Activated CD4-positive, alpha-beta T cell treated with anti-CD3 and anti-CD28 coated beads, Interleukin-2, amount 50 U/mL, for 48 hours (primary cell): ENCODE data around the gene SORCS2.

ENCODE experiments used
- DNase-seq, 2 experiments: peaks; one replicate each; pipeline ENCODE4 v3.0.0-alpha.2; 2020

Gene SORCS2

DNA sequence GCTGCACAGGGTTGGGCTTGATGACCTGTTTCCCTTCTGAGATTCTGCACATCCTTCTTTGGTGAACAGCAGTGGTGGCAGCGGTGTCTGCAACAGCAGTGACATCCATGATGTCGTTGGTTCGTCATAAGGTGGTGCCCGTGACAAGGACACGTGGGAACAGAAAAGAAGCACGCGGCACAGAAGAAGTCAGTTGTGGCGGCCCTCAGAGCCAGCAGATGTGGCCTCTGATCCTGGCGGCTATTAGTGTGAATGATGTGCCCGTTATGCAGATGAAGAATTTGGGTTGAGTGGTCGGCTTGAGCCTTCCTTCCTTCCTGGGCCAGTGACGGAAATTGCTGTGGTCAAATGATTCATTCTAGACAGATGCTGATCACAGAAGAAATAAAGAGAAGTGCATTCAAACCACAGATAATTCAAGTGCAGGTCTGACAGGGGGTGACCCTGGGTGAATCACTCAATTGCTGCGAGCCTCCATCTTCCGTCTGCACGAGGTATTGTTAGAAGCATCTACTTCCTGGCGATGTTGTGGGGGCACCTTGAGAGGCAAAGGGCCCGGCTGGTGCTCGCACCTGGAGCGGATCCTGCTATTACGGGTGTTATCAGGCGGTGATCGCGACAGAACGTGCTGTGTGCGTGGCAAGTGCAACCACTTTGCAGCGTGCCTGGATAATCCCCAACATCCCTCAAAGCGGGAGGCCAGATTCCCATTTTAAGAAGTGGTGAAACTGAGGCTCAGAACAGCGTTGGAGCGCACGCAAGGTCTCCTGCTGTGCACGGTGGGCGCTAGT, 457.6 kb downstream of the SORCS2 start:
- DNase-seq, result peak; percentile 31 to 47

DNA sequence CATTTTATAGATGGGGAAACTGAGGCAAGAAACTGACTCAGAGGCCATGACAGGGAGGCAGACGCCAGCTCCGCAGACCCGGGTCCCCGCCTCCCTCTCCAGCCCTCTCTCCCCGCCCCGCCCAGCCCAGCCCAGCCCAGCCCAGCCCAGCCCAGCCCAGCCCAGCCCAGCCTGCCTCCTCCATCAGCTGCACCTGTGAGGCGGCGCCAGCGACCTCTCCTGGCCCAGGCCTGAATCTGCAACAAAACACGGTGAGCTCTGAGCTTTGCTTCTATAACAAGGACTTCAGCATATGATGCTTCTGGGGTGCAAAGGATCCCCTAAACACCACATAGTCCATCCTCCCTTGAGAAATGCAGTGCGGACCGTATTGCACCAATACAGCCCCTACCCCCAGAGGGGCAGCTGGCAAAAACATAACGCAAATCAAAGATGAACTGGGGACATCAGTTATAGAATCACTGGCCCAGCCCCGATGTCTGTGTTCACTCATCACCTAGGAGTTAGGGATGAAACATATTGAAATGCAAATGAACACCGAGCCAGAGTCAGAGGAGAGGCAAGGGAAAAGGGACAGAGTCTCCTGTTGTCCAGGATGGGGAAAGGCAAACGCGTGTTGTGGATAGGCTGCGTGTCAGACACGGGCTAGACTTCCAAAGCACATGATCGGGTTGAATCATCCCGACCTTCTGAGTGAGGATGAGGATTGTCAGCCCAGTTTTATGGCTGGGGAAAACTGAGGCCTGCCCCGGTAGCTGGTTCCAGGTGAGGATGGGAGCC, 458.5 kb downstream of the SORCS2 start:
- DNase-seq, result no peak

DNA sequence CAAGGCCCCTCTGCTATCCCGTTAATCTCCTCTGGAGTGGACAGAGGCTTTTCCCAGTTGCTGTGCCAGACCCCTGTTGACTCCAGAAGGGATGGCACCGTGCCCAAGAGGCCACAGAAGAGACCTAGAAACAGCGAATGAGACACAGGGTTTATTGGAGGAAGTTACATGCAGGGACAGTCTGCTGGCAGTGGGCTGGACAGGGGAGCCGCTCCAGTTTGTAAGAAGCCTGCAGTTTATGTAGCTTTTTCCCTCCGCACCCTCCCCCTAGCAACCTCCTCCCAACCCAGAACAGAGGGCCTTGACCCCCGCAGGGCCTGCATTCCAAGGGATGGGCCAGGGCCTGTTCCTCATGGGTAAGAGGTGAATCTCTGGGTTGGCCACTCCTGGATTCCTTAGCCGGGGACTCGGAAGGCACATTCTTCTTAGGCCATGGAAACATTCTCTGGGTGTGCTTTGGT, 459.2 kb downstream of the SORCS2 start:
- no peak for DNase-seq

DNA sequence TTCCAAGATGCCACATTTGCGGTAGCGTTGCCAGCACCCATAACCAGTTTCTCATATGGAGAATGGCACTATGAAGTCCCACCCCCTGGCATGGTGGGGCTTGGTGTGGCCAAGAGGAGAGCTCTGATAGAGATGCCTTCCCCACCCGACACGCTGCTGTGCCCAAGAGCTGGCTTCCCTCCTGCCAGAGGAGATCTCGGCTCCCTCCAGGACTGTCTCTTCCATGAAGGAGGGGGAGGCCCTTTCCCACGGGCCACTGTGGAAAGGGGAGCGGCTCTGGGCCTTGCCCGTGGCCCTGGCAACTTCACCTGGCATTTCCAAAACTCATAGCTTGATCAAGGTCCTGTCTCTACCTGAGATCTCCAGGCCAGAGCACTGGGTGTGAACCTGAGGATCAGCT, 459.7 kb downstream of the SORCS2 start:
- DNase-seq, result no peak

DNA sequence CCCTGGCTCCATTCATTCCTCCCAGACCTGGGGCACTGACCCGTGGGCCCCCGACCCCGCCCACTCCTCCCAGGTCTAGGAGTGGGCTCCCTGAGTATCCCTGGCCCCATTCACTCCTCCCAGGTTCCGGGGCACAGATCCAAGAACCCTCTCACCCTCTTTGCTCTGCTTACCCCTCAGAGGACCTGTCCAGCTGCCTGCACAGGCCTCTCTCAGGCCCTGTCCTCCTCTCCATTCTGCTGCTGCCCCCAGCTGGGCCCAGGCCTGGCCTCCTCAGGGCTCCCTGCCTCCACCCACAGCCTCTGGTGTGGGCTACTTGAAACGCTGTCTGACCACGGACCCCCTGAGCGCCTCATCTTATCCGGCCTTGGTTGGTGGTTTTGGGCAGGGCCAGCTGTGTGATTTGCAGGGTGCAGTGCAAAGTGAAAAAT, 460.1 kb downstream of the SORCS2 start:
- no peak for DNase-seq

DNA sequence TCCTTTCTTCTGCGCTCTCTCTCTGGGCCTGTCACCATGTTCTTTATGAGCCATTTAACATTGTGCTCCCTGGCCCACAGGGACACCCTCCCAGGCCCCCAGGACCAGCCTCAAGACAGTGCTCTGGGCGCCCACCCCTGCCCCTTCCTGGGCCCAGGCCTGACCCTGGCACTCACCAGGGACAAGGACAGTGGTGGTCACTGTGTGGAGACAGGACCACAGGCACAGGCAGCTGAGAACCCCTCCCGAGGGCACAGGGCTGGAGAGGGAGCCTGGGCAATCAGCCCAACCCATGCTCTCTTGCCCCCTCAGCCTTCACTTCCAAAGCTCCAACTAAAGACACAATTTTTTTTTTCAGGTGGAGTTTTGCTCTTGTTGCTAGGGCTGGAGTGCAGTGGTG, 460.6 kb downstream of the SORCS2 start:
- DNase-seq, result no peak

DNA sequence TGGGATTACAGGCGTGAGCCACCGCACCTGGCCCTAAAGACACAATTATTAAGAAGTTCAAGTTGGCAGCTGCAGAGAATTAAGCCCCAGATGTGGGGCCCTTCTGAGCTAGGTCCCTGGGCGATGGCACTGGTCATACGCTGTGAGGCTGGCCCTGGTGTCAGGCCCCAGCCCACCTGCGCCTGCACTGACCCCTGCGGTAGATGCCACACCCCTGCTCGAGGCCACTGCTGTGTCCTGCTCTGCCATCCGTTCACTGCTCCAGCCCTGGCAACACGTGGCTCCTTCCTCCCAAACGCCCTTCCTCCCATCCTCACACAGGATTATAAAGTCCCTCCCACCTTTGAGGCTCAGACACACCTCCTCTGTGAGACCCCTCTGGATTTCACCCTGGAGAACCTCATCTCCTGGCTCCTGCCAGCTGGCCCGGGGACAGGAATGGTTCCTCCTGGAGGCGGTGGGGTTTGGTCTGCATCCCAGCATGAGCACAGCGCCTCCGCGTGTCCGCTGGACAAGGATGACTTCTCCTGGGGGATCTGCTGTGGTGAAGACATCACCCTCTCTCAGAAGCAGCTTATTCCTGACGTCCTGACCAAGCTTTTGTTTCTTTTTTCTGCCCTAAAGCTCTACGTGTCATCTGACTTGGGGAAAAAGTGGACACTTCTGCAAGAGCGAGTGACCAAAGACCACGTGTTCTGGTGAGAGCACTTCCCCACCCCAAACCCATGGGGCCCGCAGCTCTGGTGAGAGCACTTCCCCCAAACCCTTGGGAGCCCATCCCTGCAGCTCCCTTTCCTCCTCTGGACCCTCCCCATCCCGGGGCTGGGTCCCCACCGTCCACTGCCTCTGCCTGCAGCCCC, 461.4 kb downstream of the SORCS2 start:
- no peak for DNase-seq

DNA sequence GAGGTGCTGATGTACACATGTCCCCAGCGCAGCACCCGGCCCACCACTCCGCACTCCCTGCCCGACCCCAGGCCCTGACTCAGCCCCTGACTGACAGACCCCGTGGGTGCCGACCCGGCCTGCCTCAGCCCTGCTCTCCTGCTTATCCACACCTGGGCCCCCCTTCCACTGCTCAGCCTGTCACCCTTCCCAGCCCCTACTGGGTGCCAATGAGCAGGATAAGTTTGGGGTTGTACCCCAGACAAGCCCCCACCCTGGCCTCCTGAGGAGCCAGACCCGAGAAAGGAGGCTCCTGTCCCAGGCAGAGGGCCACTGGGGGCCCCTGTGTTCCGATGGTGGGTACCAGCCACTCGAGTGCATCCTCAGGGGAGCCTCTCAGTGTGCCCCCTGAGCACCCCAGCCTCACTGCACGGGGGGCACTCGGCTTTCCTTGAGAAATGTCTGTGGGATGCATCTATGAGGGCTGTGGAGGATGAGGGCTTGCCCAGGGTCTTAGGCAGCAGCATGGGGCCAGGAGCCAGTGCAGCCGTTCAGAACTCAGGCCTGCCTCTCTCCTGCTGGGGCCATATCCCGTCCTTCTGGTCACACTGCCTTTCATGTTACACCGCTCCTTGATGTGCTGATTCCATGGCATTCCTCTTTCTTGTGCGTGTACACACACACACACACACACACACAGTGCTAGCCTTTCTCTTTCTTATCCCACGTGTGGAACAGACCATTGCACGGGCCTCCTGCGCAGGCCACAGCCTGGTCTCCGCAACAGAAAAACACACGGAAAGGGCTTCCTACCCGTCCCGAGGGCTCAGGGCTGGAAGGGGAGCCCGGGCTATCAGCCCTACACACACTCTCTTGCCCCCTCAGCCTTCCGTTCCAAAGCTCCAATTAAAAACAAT, 462.5 kb downstream of the SORCS2 start:
- DNase-seq, result no peak

DNA sequence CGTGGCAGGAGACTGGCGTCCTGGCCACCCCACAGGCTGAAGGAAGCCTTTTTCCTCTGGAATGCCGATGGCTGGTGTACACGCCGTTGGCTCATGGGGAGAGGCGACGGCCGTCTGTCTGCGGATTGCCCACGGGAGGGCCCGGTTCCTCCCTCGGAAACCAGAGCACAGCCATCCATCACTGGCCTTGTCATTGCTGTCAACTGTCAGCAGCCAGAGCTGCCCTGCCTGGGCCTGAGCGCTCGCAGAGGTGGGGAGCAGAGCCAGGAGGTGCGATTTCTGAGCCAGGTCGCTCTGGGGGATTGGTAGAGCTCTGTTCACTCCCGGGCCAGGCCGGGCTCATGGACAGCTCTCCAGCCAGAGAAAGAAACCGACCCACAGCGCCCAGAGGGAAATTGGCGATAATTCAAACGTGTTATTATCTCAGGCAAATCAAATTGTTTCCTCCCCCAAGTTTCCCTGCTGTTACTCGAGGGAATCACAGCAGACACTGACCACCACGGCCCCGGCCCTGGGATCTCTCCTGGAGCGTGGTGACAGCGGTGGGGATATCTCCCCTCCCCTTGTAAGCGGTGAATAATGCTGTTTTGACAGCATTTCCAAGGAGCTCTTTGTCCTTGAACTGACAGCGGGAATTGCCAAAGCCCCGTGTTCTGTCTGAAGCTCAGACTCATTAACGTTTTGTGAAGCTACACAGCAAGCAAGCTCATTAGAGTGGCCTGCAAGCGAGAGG, 463.3 kb downstream of the SORCS2 start:
- no peak for DNase-seq

DNA sequence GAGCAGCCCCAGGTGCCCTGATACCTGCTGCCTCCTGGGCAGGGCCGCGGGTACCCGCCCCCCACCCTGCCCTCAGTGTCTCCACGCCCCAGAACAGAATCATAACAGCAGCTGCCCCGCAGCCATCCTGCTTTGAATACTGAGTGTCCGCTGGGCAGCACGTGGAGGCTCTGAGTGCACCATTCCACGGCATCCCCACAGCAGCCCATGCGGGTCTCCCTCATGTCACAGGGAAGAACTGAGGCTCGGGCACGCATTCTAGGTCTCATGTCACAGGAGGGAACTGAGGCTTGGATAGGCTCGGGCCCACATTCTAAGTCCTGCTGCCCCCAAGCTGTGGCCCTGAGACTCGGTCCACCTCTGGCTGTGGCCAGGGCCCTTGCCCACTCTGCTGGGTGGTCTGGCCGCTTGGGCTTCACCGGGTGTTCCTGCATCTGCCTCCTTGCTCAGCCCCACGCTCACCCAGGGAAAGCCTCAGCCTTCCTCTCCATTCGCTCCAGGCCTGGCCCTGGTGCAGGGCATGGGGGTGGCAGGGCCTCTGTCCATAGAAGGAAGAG, 464.0 kb downstream of the SORCS2 start:
- no peak for DNase-seq

DNA sequence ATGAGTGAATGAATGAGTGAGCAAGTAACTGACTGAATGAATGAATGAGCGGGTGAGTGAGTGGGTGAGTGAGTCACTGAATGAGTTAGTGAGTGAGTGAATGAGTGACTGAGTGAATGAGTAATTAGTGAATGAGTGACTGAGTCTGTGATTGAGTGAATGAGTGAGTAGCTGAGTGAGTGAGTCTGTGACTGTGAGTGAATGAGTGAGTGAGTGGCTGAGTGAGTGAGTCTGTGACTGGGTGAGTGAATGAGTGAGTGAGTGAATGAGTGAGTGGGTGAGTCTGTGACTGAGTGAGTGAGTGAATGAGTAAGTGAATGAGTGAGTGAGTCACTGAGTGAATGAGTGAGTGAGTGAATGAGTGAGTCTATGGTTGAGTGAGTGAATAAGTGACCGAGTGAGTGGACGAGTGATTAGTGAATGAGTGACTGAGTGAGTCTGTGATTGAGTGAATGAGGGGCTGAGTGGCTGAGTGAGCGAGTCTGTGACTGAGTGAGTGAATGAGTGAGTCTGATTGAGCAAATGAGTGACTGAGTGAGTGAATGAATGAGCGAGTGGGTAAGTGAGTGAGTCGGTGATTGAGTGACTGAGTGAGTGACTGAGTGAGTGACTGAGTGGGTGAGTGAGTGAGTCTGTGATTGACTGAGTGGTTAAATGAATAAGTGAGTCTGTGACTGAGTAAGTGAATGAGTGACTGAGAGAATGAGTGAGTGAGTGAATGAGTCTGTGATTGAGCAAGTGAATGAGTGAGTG, 465.4 kb downstream of the SORCS2 start:
- no peak for DNase-seq

DNA sequence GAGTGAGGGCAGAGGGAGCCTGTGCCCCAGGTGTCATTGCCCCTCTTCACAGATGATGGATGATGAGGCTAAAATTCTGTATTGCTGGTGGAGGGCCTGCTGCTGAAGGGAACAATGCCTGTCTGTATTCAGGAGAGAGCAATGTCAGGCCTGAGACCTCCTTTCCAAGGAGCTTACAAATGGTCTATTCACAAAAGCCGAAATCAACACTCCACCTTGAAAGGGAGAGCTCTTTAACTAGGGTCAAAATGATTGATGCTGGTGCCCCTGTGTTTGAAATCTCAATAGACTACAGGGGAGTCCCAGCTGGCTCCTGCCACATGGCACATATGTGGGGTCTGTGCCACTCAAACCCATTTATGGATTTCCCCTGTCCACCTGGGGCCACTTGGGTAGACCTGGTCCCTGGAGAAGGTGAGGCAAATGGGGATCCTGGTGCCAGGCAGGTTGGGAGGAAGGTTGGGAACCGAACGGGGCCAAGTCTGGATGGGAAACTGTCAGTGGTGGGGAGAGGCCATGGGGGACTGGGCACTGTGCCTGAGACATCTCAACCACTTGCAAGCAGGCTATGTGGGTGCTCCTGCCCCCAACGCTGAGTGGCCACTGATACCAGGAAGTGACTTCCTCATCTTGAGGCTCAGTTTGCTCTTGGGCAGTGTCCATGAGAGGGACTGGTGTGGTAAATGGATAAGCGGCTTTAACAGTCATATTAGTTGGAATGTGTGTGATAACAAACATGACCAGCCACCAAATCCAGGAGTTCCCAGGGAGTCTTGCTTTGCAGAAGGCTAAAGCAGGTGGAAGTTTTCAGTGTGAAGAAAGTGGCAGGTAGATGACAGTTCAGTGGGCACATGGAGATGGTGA, 466.2 kb downstream of the SORCS2 start:
- no peak for DNase-seq

DNA sequence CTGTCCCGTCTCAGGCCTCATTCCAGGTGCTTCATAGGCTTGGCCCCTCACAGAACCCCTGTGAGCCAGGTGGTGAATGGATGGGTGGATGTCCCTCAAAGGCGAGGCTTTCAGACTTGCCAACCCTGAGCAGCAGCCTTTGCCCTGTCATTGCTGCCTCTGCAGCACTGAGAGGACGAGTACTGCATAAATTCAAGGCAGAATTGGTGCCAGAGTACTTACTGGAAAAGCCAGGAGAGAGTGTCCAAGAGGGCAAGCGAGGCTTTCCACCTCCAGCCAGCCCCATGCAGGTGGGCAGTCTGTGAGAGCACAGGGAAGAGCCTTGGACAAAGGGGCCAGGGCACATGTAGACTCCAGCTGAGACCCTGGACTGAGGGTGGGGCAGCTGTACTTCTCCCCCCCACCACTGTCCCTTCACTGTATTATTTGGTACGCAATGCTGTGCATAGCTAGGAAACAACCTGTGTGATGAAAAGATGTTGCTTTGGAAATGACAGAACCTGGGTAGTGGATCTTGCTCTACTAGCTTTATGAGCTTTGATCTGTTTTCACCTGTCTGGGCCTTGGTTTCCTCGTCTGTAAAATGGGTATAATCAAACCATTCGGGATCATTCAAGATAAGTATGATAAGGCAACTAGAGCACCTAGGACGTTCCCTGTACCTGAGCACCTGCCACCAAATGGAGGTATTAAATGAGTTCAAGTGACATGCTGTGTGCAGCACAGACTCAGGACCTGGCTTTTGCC, 467.3 kb downstream of the SORCS2 start:
- DNase-seq, result no peak

DNA sequence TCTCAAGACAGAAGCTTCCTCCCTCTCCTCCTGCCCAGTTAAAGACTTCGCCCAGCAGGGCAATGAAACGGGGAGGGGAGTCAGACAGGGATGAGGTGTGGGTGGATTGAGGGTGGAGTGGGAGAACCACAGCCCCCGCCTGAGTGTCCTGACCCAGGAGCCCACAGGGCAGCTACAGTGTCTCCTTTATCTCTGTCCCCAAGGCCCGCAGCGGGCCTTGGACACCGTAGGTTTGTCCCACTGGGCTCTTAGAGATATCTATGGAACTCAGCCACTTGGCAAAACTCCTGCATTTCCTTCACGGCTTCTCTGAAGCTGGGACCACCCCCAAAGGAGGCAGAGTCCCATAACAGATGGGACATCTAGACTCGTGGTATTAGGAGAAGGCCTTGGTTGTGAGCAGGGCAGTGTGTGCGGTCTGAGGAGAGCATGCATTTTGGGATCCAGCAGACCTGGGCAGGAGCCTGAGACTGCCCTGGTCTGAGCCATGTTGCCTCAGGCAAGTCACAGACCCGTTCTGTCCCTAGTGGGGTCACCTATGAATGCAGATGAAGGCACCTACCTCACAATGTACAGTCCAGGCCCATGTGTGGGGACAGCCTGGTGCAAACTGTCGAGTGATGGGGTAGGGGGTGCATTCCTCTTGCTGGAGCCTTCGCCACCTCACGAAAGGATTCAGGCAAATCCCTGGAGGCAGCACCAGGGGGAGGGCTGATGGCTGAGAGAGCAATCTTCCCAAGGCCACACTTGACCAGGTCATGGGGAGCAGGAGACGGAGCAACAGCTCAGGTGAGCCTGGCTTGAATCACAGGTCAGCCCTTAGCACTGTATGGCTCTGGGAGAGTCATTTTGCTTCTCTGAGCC, 468.1 kb downstream of the SORCS2 start:
- no peak for DNase-seq

DNA sequence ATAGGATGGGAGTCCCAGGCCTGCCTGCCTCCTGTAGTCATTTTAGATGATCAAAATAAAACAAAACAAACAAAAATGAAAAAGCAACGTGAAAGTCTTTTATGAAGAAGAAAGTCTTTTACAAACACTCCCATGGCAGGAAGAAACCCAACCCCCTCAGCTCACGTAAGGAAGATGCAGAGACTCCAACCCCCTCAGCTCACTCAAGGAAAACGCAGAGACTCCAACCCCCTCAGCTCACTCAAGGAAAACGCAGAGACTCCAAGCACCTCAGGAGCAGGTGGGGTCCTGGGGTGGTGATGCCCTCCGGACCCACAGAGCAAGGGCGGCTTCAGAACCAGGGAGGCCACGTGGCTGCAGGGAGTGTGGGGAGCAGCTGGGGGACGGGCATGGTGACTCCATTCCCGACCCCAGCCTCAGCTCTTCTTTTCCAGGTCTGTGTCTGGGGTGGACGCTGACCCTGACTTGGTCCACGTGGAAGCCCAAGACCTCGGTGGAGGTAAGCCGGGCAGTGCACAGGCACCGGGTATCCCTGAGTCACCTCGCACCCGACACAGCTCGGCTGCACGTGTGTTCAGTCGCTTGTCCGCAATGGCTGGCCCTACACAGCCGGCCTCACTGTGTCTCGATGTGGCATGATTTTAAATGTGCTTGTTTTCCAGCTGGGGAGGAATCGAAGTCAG, 468.9 kb downstream of the SORCS2 start:
- DNase-seq, result no peak

DNA sequence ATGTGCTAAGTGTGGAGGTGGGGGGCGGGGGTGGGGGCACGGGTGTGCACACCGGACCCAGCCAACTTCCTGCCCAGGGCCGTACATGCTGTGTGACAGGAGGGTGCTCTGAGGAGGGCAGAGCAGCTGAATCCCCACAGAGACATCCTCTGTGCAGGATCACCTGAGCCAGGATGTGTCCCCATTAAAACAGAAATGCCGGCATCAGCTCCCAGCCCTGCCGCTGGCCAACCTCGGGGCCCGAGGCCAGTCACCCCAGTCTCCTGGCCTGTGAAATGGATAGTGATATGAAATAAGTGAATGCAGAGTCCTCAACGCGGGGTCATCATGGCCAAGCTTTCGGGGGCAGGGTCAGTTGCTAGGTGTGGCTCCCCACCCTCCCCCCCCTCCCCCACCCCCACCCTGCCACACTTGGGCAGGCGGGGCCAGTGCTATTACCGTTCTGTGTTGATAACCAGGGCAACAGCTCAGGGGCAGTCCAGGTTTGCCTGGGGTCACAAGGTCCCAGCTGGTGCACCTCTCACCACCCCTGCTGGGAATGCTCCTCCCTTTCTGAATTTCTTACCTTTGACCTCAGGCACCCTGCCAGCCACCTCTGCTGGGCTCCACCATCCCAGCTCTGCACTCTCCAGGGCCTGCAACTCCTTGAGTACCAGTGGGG, 469.6 kb downstream of the SORCS2 start:
- no peak for DNase-seq

DNA sequence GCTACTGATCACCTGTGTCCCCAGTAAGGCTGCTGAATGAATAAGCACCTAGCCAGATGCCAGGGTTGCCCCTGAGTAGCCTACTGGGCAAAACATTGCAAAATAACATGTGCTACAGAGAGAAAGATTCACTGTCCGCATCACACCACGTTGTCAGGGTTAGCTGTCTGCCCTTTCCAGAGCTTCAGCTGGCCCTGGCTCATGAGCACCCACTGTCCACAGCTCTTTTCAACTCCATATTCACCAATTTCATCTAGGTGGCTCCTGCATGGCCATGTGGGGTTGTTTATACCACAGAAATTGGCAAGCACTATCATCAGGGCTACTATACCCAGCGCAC, 470.1 kb downstream of the SORCS2 start:
- no peak for DNase-seq
